ENCODE results near the gene ELK1.

Gene ELK1

GRCh38 chrX:47586043-47586787 is 64.1 kb downstream of the ELK1 start:
- no peak for TF ChIP-seq EP300 (IDR thresholded peaks at IDR 0.05; ENCODE audit: borderline replicate concordance)
- no peak for TF ChIP-seq YY1 (IDR thresholded peaks at IDR 0.05; ENCODE audit: low read depth)
- TF ChIP-seq NFIC (IDR thresholded peaks at IDR 0.05), result no peak
- TF ChIP-seq ZBTB7A (IDR thresholded peaks at IDR 0.05; ENCODE audit: low read depth), result no peak
- no peak for TF ChIP-seq TCF12 (IDR thresholded peaks at IDR 0.05; ENCODE audit: low read depth)
